CD4-positive, alpha-beta T cell treated with Interleukin-10 for 1 hour (primary cell): ENCODE measurements around the gene HSPBAP1.

ENCODE experiments used
- DNase-seq: peaks from one replicate; pipeline ENCODE4 v3.0.0-alpha.2; 2020

HSPBAP1 gene

DNA sequence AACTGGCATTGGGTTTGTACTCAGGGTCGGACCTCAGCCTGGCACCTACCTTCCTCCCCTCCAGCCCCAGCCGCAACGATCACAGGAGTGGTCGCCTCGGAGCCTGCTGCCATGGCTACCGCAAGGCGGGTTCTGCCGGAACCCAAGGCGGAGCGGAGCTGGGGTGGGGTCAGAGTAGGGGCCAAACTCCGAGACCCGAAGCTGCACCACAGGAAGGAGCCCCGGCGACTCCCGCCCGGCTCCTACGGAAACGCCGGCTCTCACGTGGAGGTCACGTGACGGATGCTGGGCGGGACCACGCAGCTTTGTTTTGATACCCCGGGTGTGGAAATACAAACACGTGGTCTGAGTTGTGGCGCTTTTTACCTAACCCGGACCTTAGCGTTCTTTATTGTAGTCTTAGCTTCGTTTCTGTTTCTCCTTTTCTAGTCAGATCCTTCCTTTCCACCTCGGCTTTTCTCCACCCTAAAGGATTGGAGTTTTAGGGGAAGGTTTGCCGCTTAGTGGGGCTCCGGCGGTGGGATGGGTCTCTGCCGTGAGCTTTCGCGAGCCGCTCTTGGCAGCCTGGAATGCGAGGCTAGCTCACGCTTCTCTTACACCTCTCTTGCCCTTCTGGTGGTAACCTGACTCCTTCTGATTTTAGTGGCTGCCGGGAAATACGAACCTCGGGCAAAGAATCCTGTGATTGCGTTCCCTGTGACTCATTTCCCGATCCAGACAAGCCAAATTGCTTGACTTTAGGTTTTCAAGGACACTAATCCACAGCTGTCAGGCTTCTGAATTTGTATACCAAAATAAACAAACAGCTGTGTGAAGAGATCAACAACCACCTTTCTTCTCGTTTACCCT is at the start of gene HSPBAP1:
TSS of gene HSPBAP1 (minus strand) at position 264 of the 849 bp plus-strand sequence. CDS start at position 113, 151 bp downstream.
- DNase-seq = peak; percentile 90

- DNase-seq = no peak
Observed at GRCh38 chr3:122835590-122835989, 42.0 kb upstream of the HSPBAP1 start.

GRCh38 chr3:122828281-122828680 is 34.6 kb upstream of the HSPBAP1 start:
- no peak for DNase-seq

GRCh38 chr3:122826278-122826677 is 32.6 kb upstream of the HSPBAP1 start:
- DNase-seq = no peak

GRCh38 chr3:122825460-122825859 is 31.8 kb upstream of the HSPBAP1 start:
- no peak for DNase-seq

GRCh38 chr3:122824465-122825381 is 31.1 kb upstream of the HSPBAP1 start:
- no peak for DNase-seq

DNA sequence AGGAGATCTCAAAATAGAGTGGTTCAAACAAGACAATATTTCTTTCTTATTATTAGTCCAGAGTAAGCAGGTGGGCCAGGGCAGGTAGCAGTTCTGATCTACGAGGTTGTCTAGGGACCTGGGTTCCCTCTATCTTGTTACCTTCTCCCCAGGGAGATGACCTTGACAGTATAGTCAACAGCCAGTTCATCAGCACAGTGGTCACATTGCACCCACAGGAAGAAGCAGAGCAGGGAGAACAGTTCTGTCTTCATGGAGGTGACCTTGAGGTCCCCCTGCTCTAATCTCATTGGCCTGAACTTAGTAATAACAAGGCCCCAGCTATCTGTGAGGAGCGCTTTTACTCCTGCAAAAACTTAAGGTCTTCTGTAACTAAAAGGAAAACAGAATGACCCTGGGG is 23.0 kb upstream of the HSPBAP1 start:
- no peak for DNase-seq

GRCh38 chr3:122810734-122811133 is 17.1 kb upstream of the HSPBAP1 start:
- DNase-seq = no peak

GRCh38 chr3:122803977-122804376 is 10.3 kb upstream of the HSPBAP1 start:
- DNase-seq = no peak

DNA sequence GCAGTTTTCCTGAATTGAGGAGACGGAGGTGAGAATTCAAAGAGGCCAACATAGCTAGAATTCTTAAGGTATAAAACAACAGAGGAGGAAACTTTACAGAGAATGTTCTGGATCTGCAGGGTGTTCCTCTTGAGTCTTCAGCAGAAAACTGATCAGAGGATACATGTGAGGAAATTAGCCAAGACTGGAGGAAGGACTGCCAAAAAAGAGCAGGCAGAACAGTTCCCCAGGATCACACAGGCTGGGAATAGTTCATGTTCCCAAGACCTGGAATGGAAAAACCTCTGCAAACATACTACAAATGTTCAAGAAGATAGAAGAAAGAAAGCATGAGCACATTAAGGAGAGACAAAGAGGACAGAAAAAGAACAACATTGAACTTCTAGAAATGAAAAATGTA is 8.7 kb upstream of the HSPBAP1 start:
- DNase-seq = no peak

GRCh38 chr3:122800706-122801237 is 7.1 kb upstream of the HSPBAP1 start:
- no peak for DNase-seq

DNA sequence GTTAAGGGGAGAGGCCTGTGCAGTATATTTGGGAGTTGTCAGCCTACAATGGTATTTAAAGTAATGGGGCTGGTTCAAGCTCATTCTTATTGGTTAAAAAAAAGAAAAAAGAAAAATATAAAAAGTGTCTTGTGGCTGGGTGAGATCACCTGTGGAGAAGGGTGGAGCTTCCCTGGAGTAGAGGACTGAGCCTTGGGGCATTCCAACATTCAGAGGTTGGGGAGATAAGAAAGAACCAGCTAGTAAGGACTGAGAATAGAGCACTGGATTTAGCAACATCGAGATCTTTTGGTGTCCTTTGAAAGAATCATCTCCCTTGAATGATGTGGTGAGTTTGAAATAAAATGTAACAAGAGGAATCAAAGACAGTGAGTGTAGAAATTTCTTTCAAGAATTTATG is 6.4 kb upstream of the HSPBAP1 start:
- no peak for DNase-seq

GRCh38 chr3:122799322-122799721 is 5.7 kb upstream of the HSPBAP1 start:
- DNase-seq = no peak

GRCh38 chr3:122797291-122797690 is 3.7 kb upstream of the HSPBAP1 start:
- no peak for DNase-seq

- no peak for DNase-seq
Observed at GRCh38 chr3:122795674-122796195, 2.1 kb upstream of the HSPBAP1 start.

- DNase-seq = peak; percentile 77
Observed at GRCh38 chr3:122794779-122795673, 1.4 kb upstream of the HSPBAP1 start, which contains the start of gene SLC49A4. TSS of gene SLC49A4 (plus strand) at chr3:122795069. CDS start at chr3:122795193, 124 bp downstream.

GRCh38 chr3:122794483-122794778 is 800 bp upstream of the HSPBAP1 start:
- no peak for DNase-seq

DNA sequence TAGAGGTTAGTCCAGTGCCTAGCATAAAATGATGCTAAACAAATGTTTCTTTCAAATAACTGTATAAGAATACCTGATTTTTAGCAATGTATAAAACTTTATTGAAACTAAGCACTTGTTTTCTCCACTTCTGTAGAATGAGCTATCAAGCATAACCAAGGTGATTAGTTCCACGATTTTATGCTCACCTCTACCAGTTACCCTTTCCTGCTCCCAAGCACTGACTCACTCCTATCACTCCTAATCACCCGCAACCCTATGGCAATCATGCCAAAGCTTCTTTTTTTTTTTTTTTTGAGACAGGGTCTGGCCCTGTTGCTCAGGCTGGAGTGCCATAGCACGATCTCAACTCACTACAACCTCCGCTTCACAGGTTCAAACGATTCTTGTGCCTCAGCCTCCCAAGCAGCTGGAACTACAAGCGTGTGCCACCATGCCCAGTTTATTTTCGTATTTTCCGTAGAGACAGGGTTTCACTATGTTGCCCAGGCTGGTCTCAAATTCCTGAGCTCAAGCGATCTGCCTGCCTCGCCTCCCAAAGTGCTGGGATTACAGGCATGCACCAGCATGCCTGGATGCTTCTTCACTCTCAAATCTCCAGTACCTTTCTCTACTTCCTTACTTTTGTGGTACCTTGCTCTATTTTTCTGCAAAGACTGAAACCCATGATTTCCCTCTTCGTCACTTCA is 3.9 kb downstream of the HSPBAP1 start:
- no peak for DNase-seq

- DNase-seq = peak; percentile 14
Observed at GRCh38 chr3:122787872-122788271, 5.8 kb downstream of the HSPBAP1 start.

DNA sequence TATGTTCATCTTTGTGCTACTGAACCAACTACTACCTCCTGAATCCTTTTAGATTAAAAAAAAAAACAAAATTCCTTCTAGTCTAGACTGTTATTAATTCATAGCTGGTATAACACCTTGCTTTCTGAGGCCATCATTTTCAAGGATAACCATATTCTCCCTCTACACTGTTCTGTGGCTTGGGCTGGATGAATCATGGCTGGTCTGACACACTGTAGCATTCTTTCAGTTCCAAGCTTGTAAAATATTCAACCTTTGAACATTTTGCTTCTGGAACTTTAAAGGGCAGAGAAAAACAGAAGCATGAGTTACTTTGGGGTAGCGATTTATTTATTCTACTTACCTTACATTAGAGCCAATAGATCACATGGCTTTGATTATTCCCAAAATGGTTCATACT is 7.6 kb downstream of the HSPBAP1 start:
- no peak for DNase-seq

DNA sequence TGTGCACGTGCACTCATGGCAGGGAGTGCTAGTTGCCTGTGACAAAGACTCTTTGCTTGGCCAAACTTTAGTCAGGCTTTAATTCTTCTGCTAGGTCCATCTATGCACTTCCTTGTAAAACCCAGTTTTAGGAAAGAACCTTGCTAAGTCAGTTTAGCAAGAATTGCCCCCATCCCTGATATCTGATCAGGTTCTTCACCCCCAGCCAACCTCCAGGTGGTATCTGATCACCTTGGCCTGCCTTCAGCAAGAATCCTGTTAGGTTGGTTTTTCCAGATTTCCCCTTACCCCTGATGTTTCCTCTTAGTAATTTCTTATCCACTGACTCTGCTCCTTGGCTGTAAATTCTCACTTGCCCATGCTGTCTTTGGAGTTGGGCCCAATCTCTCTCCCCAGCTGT is 8.4 kb downstream of the HSPBAP1 start:
- DNase-seq = no peak

DNA sequence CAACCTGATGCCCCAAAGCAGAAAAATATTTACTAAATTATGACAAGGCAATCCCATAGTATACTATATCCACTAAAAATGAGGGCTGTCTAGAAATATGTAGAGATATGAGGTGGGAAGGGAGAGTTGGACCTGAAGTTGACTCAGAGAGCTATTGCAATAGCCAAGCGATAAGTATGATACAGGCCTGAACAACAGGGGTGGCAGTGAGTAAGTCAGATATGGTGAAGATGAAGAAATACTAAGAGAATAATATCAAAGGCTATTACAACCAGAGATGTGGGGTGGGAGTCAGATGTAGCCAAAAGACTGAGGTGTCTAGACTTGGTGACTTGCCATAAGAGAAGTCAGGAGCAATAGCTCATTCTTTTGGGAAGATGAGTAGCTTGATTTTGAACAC is 9.2 kb downstream of the HSPBAP1 start:
- DNase-seq = no peak
